ENCODE measurements around the gene SMTNL2.
"Not testable (repeated sequence)": the region's sequence is repeated elsewhere in the genome, so short reads cannot be mapped to it uniquely, and the experiment has no call there.

The SMTNL2 gene

DNA sequence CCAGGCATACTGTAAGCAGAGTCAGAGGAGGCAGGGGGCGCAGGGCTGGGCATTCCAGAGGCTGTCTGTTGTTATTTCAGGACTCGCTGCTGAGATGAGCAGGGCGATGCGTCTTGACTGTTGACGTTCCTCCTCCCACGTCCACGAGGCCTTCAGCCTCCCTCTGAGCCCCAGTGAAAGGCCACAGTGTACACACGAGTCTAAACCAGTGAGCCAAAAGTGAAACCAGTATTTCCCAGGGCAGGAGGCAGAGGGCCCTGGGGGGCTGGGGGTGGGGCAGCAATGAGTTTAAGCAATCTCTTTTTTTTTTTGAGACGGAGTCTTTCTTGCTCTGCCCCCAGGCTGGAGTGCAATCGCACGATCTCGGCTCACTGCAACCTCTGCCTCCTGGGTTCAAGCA, 21.5 kb downstream of the SMTNL2 start:
- no peak for DNase-seq

DNA sequence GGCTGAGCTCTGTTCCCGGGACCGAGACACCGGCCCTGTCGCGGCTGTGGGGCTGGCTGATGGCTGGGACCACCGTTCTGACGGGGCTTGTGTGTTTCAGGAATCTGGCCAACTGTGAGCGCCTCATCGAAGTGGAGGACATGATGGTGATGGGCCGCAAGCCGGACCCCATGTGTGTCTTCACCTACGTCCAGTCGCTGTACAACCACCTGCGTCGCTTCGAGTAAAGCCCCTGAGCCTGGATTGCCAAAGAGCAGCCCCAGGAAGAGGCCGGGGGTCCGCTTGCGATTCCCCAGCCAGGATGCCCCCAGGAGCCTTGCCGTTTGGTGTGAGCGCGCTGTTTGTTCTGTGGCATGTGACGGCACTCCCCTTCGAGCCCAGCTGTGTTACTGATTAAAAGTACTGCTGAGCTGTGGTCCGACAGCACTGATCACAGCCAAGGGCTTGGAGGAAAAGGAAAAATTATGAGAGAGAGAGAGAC, 23.0 kb downstream of the SMTNL2 start:
- DNase-seq, result no peak

DNA sequence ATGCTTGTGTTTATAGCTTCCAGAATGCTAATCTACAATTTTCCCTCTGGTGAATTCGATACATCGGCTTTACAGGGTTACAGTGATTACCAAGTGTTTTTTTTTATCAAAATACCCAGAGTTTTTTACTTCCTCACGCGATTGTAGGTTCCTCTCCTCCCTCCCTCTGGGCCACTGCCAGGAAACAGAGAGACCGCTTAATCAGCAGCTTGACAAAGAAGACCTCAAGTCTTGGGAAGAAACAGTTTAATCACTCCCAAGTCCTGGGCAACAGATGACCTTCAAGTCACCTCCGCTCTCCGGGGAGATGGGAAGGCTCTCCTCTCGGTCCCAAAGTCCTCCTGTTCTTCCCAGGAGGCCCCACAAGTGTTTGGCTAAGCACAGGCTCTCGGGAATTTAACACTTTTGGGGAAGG, 23.5 kb downstream of the SMTNL2 start:
- peak; percentile 82 for DNase-seq

DNA sequence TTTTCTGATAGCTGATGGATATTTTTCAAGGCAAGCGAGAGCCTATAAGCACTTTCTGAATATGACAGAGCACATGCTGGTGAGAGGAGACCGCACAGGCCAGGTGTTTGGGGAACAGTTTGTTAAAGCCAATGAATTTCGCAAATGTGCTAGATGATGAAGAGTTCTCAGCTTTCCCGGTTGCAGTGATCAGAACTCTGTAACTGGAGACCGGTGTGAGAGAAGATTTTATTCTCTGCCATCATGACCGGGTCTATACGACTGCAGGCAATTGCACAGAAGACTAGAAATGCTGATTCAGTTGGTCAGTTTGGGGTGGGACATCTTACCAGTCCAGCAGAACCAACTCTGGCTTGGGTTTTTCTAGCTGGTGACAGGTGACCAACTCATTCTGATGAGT, 25.4 kb downstream of the SMTNL2 start:
- DNase-seq, result no peak

DNA sequence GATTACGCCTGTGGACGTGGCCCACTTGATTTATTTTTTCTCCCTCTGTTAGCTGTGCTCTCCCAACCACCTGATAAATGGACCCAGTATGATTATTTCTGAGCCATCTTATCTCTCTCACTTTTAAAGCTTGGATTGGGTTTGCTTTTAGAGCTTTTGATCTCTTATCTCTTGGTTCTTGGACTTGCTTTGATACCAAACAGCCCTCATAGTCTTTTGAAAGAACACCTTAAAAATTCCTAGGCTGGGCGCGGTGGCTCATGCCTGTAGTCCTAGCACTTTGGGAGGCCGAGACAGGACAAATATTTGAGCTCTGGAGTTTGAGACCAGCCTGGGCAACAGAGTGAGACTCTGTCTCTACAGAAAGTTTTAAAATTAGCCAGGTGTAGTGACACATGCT, 25.8 kb downstream of the SMTNL2 start:
- DNase-seq, result no peak

DNA sequence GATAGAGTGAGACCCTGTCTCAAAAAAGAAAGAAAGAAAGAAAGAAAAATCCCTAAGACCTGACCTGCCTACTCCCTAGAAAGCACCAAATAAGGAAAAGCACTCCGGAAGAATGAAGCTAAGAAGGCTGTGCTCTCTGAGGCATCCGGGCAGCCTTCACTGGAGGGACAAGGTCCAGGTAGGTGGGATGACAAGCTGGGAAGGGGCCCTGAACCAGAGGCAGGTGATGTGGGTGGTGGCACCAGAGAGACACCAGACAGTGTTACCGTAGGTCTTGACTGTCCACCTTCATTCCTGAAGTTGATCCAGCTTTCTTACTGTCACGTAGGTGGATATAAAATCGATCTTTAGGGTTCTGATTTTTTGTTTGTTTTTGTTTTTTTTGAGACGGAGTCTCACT, 26.3 kb downstream of the SMTNL2 start:
- no peak for DNase-seq

DNA sequence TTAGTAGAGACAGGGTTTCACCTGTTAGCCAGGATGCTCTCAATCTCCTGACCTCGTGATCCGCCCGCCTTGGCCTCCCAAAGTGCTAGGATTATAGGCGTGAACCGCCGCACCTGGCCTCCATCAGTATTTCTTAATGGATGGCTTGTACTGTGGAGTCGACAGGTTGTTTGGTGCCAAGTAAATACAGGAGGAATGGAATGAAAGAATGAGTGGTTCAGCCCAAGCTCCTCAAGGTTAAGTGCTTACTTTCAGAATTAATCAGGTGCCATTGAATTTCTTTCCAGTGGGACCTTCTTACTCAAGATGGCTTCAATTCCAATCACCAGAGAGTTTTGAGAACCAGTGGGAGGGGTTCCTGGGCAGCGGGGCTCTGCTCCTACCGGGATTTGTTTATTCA, 32.1 kb downstream of the SMTNL2 start:
- no peak for DNase-seq

DNA sequence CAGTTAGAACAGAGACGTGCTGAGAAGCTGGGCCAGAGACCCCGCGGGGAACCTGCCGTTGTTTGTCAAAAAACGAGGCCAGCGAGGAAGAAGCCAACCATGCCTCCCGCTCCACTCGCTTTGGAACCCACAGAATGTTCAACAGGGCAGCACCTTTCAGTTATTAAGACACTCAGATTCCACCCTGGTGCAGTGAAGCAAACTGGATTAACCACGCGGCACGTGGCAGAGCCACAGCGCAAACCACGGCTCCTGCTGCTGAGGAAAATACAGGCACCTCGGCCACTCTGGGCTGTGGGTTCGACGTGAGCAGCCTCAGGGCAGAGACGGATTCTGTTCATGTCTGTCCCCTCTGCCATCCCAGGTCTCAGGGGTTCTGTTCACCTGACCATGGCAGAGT, 32.8 kb downstream of the SMTNL2 start:
- no peak for DNase-seq

DNA sequence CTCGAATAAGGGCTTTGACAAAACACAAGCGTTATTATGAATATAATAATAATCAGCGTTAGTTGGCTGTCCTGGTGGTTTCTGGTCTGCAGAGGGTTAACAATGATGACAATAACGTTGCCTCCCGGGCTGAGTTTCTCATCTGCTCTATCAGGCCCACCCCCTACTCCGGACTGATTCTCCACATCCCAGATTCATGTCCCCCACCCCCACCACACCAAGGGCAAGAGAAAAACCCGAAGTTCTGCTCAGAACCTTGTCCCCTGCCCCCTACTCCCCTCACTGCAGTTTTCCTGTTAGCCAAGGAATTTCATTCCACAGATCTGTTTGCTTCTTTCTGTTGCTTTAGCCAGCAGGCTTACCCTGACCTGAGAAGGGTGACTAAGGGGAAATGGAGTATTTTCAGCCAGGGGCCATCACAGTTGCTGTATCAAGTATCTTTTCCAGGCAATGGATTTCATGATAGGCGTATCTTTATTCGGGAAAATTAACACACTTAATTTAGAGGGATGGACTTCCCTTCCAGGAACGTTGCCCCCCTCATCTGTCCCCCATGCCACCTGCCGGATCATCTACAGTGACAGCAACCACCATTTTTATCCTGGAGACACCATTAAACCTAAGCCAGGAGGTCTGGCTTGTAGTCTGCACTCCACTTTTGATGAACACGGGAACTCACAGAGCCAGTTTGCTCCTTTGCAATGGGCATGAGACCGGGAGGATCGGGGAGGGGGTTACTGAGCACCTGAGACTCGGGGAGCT, 33.4 kb downstream of the SMTNL2 start:
- no peak for DNase-seq

DNA sequence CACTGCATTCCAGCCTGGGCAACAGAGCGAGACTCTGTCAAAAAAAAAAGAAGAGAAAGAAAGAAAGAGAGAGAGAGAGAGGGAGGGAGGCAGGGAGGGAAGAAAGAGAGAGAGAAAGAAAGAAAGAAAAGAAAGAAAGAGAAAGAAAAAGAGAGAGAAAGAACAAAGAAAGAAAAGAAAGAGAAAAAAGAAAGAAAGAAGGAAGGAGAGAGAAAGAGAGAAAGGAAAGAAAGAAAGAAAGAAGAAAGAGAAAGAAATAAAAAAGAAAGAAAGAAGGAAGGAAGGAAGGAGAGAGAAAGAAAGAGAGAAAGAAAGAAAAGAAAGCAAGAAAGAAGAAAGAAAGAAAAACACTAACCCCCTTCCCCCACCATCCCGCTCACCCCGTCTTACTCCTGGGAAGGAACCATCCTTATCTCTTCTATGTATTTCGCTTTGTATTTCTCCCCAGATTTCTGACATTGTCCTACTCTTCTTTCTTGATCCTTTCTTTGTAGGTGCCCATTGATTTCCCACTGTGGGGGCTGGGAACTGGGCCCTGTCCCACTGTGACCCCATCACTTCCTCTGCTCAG, 36.3 kb downstream of the SMTNL2 start:
- DNase-seq, result no peak

DNA sequence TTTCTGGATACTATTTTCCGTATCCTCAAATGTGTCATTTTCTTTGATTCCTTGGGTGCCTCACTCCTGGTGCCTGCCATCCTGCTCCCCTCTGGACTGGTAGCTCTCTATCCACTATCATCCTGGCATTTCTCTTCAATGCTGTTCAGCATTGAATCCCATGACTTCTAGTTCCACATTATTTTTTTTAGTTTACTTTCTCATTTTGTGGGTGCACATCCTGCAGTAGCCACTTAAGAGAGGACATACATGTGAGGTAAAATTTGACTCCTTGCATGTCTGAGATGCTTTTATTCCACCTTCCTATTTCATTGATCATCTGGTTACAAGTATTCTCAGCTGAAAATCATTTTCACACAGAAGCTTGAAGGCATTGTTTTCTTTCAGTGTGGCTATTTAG, 38.0 kb downstream of the SMTNL2 start:
- DNase-seq, result no peak

DNA sequence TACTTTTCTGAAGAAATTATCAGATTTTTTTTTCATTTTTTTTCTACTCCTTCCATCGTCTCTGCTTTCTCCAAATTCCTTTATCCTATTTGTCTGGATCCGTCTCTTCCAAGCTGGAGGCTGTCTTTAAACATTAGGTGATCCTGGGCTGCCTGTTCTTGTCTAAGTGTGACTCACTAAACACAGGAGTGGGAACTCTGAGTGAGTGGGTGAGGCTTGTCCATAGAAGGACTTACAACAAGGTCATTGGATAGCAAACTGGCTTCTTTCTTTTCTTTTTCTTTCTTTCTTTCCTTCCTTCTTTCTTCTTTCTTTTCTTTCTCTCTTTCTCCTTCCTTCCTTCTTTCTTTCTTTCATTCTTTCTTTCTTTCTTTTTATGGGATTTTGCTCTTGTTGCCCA, 38.9 kb downstream of the SMTNL2 start:
- no peak for DNase-seq

DNA sequence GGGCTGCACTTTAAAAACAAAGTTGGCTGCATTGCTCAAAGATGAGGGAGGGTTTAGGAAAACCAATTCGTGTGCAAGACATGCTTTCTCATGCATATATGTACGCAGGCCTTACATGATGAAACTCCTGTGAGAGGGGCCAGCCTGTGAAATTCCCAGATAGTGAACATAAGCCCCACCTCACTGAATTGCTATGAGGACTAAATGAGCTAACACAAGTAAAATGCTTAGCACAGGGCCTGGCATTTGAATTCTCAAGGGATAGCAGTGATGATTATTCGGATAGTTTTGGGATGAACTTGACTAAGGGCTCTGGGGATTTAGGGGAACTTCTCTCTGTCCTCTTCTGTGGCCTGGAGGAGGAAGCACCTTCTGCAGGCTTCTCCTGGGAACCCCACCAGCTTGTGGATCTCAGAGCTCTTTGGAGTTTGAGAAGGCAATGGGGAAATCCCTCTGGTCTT, 40.2 kb downstream of the SMTNL2 start:
- not testable (repeated sequence) for DNase-seq

DNA sequence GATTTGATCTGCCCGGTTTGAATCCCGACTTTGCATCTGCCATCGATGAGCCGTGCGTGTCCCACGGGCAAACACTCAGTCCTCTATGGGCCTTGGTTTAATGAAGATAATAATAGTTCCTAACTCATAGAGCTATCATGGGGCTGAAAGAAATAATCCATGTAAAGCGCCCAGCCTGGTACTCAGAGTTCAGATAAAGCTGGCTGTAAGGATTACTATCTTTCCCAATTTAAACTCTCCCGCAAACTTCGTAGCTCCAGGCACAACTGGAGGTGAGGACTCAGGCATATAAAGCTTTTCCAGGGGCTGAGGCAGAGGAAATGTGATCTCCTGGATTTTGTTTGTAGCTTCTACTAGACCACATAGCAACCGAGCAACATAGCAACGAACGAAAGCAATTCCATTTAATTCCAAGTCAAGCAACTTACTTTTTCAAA, 40.9 kb downstream of the SMTNL2 start:
- peak; percentile 57 for DNase-seq

DNA sequence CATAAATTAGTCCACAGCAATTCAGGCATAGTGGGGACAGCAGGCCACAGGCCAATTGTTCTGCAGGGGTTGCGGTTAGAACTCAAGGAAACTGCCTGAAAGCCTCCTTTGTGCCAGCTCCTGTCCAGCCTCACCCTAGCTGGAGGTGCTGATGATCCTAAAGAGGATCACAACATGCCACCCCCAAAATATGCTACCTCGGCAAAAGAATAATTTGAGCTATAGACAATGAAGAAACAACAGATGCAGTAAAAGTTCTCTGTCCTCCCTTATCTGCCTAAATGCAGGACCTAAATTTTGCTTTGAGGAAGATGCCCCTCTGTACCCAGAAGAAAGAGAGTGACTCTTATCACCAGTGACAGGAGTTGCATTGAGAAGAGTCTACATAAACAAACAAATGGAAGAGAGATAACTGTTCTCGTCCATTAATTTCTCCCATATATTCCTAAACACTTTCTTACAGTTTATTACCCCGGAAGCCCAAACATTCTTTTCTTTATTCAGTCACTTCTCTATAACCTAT, 42.5 kb downstream of the SMTNL2 start:
- DNase-seq, result no peak

DNA sequence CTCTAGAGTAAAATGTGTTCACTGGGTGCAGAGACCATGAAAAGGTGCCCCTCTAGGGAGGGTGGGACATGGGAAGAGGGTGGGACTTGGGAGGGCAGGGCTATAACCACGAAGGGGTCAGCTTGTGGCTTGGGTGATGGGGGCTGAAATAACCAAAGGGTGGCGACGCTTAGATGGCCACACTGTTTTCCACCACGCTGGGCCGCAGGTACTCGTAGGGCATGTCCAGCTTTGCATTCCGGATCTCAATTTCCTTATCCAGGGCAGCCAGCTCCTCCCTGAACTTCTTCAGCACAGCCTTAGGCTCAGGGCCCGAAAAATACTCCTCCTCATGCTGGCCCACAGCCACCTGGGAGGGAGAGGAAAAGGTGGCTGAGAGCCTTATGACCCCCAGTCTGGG, 47.1 kb downstream of the SMTNL2 start:
- DNase-seq, result no peak

DNA sequence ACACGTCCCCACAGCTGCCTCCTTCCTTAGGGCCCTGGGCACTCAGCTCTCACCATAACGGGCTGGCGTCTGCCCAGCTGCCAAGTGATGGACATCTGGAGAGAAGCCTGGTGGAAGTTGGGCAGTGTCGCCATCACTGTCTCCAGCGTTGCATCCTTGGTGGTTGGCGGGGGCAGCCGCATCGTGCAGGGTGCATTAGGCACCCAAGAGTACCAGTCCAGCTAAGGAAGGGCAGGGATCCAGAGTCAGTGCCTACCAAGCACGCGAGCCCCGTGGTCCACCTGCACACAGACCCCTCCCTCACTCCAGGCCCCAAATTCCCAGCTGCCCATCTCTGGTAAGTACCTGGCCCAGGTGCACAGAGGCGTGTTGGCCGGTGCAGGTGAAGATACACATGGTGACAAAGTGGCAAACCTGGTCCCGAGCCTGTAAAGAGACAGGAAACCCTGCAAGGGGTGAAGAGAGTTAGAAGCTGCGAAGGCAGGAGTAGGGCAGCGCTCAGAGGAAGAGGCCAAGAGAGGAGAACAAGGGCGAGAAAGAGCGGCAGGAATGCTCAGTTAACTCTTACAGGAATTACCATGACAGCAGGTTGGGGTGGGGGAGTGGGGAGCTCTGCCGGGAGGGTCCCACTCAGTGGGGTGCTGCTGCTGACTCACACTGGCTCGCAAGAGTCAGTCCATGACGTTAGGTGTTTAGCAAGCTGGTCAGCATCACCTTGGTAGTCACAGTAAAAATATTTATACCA, 47.7 kb downstream of the SMTNL2 start:
- DNase-seq, result no peak

DNA sequence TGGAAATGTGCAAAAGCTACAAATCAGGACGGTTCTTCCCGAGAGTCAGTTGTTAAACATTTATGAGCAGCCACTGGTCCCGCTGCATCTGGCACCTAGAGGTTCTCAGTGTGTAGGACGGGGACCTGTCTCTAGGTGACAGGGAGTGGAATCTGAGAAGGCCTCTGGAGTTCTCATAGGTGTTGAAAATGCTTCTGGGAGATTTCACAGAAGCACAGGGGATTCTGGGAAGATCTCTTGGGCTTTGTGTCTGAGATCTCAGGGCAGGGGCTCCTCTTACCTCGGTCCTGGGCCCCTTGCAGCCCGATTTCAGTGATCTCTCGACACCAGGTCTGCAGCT, 48.2 kb downstream of the SMTNL2 start:
- DNase-seq, result no peak

DNA sequence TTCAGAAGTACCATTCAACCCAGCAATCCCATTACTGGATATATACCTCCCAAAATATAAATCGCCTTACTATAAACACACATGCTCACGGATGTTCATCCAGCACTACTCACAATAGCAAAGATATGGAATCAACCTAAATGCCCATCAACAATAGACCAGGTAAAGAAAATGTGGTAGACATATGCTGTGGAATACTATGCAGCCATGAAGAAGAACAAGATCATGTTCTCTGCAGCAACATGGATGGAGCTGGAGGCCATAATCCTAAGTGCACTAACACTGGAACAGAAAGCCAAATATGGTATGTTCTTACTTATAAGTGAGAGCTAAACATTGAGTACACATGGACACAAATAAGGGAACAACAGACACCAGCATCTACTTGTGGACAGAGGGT, 49.3 kb downstream of the SMTNL2 start:
- DNase-seq, result no peak

DNA sequence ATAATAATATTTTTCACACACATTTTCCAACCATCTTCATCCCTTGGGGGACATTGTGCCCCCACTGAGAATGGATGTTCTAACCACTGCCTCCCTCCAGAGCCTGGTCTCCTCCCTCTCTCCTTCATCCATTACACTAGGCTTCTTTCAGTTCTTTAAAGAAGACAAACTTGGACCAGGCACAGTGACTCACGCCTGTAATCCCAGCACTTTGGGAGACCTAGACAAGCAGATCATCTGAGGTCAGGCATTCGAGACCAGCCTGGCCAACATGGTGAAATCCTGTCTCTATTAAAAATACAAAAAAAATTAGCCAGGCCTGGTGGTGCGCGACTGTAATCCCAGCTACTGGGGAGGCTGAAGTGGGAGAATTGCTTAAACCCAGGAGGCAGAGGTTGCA, 50.6 kb downstream of the SMTNL2 start:
- no peak for DNase-seq

DNA sequence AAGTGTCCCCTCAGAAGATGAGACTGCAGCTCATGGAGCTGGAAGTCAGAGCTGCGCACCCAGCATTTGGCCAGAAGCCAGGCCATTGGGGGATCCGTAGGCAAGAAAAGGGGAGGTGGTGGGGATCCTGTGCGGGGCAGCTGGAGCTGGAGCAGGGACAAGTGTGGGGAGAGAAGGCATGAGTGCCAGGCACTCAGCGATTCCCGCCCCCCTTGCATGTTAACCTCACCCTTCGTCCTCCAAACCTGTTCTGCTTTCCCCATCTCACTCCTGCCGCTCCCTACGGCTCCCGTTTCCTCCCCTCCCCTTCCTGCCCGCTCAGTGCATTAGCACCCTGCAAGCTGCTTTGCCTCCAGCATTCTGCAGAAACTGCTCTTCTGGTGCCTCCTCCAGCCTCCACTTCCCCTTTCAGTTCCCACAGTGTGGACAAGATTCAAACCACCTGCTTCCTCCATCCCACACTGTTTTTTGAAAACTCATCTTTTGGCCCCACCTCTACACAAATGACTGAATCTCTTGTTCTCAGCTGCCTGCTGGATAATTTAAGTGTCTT, 51.6 kb downstream of the SMTNL2 start:
- no peak for DNase-seq

DNA sequence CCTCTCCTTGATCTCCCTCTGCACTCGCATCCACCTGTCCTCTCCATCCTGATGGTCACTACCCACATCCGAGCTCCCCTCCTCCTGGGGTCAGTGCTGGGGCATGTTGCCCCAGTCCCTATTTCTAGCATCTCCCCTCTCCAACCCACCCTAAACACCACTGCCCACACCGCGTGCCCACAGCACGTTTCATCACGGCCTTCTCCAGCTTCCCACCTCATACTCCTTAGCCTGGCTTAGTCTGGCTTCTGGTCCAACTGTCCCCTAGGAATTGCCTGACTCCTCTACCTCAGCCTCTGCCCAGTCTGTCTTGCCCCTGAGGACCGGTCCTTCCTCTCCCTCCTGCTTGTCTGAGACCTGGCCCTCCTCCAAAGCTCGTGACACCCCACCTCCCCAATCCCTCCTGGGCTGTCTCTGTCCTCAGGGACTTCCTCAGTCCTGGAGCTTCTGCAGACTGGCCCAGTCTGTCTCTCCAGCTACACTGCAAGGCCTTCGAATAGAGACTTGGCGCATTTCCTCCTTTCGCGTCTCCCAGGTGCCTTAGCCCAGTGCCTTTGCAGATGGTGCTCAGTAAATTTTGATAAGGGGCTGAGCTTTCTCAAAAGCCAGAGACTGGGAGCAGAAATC, 52.3 kb downstream of the SMTNL2 start:
- DNase-seq, result no peak

DNA sequence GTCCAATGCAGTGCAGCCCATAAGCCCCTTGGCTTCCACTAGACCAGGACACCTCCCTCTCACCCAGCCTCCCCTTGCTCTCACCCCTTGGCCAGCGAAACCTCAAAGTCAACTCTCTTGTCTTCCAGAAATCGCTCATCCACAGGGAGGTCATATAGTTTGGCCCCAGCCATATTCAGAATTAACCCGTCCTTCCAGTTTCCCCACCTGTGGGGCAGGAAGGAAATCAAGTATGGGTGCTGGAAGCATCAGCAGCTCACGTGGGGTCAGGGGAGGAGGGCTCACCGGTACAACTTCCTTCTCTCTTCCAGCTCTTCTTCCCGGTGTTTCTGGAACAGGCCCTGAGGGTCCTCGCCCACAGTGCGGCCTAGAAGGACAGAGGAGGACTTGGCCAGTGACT, 54.4 kb downstream of the SMTNL2 start:
- not testable (repeated sequence) for DNase-seq
